Ishikawa (cell line): Measurements from ENCODE around the gene MIAT.

ENCODE experiments used
- EGR1 ChIP-seq: IDR thresholded peaks from 2 replicates; pipeline ENCODE4 v1.6.1; 2012
- NFIC ChIP-seq: IDR thresholded peaks from 2 replicates; pipeline ENCODE4 v1.6.1; 2012
- RAD21 ChIP-seq: IDR thresholded peaks from 2 replicates; pipeline ENCODE4 v1.6.1; 2012; ENCODE audit warnings: low read depth
- TF ChIP-seq, protein P1 (sequence below): IDR thresholded peaks from 2 replicates; pipeline ENCODE4 v1.6.1; 2012

DNA sequence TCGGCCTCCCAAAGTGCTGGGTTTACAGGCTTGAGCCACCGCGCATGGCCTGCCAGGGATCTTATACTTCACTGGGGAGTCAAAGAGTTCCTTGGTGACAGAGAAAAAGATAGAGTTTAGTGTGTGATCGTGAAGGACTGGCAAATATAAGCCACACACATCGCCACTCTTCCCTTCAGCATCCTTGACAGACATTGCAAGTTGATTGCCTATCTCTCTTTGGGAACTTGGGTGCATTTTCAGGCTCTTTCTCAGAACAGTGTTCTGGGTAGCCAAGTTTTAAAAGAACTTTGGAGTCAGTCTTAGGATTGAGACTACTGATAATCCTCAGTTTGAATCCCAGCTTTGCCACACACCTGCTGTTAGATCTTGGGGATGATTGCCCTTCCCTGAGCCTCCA, 19.8 kb downstream of the MIAT start:
- TF ChIP-seq, protein P1, sequence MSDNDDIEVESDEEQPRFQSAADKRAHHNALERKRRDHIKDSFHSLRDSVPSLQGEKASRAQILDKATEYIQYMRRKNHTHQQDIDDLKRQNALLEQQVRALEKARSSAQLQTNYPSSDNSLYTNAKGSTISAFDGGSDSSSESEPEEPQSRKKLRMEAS = no peak
- no peak for TF ChIP-seq EGR1
- no peak for TF ChIP-seq RAD21
- TF ChIP-seq NFIC = no peak
